ENCODE results near the gene CACNA1E. TPM values are rescaled to one million over a fixed set of nuclear protein-coding genes. Genes with fewer than 3 reads are reported as not detected.

Gene CACNA1E
- total and polyA plus RNA-seq, 2 experiments from 2014 or later: 0.32 to 1.1 TPM

DNA sequence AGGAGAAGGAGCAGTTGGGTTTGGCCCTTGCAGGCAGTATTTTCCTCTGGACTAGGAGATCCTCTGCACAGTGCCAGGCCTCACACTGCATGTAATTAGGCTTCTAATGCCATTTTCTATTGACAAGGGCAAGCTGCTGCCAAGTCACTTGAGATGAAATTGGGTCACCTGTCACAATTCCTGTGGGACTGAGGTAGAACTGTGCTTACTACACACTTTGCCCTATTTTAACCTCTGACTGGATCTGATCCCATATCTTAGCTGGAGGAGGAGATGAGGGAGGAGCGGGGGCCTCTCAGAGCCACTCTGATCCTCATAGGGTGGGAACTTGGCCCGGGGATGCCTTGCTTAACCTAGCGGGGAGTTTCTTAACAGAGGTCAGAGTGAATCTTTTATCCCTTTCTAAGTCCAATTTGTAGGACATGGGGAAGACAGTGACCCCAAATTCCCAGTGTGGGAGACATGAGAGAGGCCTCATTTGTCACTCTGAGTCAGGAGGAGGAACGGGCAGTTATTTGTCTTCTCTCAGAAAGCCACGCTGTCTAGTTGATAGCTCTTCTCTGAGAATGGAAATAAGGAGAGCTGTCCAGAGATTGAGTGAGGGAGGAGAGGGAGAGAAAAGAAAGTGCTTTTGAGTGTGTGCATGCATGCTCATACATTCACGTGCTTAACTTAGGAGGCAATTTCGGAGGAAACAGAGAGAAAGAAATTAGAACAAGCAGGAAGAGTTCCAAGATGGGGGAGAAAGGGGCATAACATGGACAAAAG lies 121.3 kb downstream of the CACNA1E start:
- no peaks in the 10 kb centered on the region for H4K20me1 ChIP-seq (replicated peaks; ENCODE audit: insufficient read depth)
- H2AFZ ChIP-seq: no peak overlapping the region; the same call in 1 of the 2 replicates
- TF ChIP-seq POLR2AphosphoS5 (IDR thresholded peaks at IDR 0.05; ENCODE audit: low read depth) (no peak), ZNF331 (CRISPR knock-in tag; IDR thresholded peaks at IDR 0.05; ENCODE audit: low read depth) (no peak), EZH2phosphoT487 (IDR thresholded peaks at IDR 0.05; ENCODE audit: unreplicated experiment) (no peak), STAT1 (IDR thresholded peaks at IDR 0.05; ENCODE audit: unreplicated experiment) (no peak), ZNF114 (CRISPR knock-in tag; IDR thresholded peaks at IDR 0.05) (no peak), JUNB (IDR thresholded peaks at IDR 0.05; ENCODE audit: unreplicated experiment) (no peak), CREB1 (CRISPR knock-in tag; IDR thresholded peaks at IDR 0.05; ENCODE audit: low read depth) (no peak), EZH2 (IDR thresholded peaks at IDR 0.05; ENCODE audit: low read depth, unreplicated experiment) (no peak)
- TF ChIP-seq, protein P1, sequence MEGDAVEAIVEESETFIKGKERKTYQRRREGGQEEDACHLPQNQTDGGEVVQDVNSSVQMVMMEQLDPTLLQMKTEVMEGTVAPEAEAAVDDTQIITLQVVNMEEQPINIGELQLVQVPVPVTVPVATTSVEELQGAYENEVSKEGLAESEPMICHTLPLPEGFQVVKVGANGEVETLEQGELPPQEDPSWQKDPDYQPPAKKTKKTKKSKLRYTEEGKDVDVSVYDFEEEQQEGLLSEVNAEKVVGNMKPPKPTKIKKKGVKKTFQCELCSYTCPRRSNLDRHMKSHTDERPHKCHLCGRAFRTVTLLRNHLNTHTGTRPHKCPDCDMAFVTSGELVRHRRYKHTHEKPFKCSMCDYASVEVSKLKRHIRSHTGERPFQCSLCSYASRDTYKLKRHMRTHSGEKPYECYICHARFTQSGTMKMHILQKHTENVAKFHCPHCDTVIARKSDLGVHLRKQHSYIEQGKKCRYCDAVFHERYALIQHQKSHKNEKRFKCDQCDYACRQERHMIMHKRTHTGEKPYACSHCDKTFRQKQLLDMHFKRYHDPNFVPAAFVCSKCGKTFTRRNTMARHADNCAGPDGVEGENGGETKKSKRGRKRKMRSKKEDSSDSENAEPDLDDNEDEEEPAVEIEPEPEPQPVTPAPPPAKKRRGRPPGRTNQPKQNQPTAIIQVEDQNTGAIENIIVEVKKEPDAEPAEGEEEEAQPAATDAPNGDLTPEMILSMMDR (conservative IDR thresholded peaks at IDR 0.05; ENCODE audit: low read depth in 2 of 2): no peak
- TF ChIP-seq, protein P2, sequence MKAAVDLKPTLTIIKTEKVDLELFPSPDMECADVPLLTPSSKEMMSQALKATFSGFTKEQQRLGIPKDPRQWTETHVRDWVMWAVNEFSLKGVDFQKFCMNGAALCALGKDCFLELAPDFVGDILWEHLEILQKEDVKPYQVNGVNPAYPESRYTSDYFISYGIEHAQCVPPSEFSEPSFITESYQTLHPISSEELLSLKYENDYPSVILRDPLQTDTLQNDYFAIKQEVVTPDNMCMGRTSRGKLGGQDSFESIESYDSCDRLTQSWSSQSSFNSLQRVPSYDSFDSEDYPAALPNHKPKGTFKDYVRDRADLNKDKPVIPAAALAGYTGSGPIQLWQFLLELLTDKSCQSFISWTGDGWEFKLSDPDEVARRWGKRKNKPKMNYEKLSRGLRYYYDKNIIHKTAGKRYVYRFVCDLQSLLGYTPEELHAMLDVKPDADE (IDR thresholded peaks at IDR 0.05): no peak
- TF ChIP-seq, protein P3, sequence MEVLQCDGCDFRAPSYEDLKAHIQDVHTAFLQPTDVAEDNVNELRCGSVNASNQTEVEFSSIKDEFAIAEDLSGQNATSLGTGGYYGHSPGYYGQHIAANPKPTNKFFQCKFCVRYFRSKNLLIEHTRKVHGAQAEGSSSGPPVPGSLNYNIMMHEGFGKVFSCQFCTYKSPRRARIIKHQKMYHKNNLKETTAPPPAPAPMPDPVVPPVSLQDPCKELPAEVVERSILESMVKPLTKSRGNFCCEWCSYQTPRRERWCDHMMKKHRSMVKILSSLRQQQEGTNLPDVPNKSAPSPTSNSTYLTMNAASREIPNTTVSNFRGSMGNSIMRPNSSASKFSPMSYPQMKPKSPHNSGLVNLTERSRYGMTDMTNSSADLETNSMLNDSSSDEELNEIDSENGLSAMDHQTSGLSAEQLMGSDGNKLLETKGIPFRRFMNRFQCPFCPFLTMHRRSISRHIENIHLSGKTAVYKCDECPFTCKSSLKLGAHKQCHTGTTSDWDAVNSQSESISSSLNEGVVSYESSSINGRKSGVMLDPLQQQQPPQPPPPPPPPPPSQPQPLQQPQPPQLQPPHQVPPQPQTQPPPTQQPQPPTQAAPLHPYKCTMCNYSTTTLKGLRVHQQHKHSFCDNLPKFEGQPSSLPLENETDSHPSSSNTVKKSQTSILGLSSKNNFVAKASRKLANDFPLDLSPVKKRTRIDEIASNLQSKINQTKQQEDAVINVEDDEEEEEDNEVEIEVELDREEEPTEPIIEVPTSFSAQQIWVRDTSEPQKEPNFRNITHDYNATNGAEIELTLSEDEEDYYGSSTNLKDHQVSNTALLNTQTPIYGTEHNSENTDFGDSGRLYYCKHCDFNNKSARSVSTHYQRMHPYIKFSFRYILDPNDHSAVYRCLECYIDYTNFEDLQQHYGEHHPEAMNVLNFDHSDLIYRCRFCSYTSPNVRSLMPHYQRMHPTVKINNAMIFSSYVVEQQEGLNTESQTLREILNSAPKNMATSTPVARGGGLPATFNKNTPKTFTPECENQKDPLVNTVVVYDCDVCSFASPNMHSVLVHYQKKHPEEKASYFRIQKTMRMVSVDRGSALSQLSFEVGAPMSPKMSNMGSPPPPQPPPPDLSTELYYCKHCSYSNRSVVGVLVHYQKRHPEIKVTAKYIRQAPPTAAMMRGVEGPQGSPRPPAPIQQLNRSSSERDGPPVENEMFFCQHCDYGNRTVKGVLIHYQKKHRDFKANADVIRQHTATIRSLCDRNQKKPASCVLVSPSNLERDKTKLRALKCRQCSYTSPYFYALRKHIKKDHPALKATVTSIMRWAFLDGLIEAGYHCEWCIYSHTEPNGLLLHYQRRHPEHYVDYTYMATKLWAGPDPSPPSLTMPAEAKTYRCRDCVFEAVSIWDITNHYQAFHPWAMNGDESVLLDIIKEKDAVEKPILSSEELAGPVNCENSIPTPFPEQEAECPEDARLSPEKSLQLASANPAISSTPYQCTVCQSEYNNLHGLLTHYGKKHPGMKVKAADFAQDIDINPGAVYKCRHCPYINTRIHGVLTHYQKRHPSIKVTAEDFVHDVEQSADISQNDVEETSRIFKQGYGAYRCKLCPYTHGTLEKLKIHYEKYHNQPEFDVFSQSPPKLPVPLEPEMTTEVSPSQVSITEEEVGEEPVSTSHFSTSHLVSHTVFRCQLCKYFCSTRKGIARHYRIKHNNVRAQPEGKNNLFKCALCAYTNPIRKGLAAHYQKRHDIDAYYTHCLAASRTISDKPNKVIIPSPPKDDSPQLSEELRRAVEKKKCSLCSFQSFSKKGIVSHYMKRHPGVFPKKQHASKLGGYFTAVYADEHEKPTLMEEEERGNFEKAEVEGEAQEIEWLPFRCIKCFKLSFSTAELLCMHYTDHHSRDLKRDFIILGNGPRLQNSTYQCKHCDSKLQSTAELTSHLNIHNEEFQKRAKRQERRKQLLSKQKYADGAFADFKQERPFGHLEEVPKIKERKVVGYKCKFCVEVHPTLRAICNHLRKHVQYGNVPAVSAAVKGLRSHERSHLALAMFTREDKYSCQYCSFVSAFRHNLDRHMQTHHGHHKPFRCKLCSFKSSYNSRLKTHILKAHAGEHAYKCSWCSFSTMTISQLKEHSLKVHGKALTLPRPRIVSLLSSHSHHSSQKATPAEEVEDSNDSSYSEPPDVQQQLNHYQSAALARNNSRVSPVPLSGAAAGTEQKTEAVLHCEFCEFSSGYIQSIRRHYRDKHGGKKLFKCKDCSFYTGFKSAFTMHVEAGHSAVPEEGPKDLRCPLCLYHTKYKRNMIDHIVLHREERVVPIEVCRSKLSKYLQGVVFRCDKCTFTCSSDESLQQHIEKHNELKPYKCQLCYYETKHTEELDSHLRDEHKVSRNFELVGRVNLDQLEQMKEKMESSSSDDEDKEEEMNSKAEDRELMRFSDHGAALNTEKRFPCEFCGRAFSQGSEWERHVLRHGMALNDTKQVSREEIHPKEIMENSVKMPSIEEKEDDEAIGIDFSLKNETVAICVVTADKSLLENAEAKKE (CRISPR knock-in tag; IDR thresholded peaks at IDR 0.05): no peak
- TF ChIP-seq, protein P4, sequence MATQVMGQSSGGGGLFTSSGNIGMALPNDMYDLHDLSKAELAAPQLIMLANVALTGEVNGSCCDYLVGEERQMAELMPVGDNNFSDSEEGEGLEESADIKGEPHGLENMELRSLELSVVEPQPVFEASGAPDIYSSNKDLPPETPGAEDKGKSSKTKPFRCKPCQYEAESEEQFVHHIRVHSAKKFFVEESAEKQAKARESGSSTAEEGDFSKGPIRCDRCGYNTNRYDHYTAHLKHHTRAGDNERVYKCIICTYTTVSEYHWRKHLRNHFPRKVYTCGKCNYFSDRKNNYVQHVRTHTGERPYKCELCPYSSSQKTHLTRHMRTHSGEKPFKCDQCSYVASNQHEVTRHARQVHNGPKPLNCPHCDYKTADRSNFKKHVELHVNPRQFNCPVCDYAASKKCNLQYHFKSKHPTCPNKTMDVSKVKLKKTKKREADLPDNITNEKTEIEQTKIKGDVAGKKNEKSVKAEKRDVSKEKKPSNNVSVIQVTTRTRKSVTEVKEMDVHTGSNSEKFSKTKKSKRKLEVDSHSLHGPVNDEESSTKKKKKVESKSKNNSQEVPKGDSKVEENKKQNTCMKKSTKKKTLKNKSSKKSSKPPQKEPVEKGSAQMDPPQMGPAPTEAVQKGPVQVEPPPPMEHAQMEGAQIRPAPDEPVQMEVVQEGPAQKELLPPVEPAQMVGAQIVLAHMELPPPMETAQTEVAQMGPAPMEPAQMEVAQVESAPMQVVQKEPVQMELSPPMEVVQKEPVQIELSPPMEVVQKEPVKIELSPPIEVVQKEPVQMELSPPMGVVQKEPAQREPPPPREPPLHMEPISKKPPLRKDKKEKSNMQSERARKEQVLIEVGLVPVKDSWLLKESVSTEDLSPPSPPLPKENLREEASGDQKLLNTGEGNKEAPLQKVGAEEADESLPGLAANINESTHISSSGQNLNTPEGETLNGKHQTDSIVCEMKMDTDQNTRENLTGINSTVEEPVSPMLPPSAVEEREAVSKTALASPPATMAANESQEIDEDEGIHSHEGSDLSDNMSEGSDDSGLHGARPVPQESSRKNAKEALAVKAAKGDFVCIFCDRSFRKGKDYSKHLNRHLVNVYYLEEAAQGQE (IDR thresholded peaks at IDR 0.05; ENCODE audit: unreplicated experiment): no peak
- Mint-ChIP-seq H3K36me3 (ENCODE audit: low read depth) (no peaks in the 10 kb centered on the region; the same call in 2 of the 3 replicates), H3K9me3 (peaks cover 5% of the 10 kb centered on the region; the same call in 2 of the 3 replicates), H3K27ac (no peak overlapping the region), H3K4me1 (peaks cover 17% of the 10 kb centered on the region), H3K27me3 (ENCODE audit: insufficient read depth, low read depth, poor library complexity) (peaks cover 5% of the 10 kb centered on the region), H3K4me3 (no peak overlapping the region)
- H3K36me3 ChIP-seq (ENCODE audit: insufficient read depth): no peaks in the 10 kb centered on the region
- H3K4me3 ChIP-seq: no peak overlapping the region
- H3K4me1 ChIP-seq (ENCODE audit: insufficient read depth): peaks cover 6% of the 10 kb centered on the region; the same call in 1 of the 2 replicates
- H3K79me2 ChIP-seq (replicated peaks; ENCODE audit: insufficient read depth): no peaks in the 10 kb centered on the region
- H3K9me2 ChIP-seq (ENCODE audit: insufficient read depth): peaks cover 43% of the 10 kb centered on the region
- H3K27me3 ChIP-seq (ENCODE audit: insufficient read depth): no peaks in the 10 kb centered on the region
- H3F3A ChIP-seq (replicated peaks; ENCODE audit: low read depth): no peaks in the 10 kb centered on the region
- DNase-seq (ENCODE audit: low spot score) (no peak), ATAC-seq (no peak)
- no peak overlapping the region for H3K4me2 ChIP-seq
- H3K27ac ChIP-seq (ENCODE audit: low read depth): no peak overlapping the region
